ENCODE results near the gene CABLES2. TPM values are rescaled to one million over a fixed set of nuclear protein-coding genes. Genes with fewer than 3 reads are reported as not detected.

CABLES2 gene
- total RNA-seq, 2 experiments from 2014 or later, result 13.2 to 13.7 TPM

GRCh38 chr20:62354031-62354808 lies 52.9 kb downstream of the CABLES2 start:
- POLR2A ChIA-PET, result no interaction called here
- Mint-ChIP-seq H3K4me3 (no peak overlapping the region), H3K27ac (no peak overlapping the region), H3K27me3 (no peaks in the 10 kb centered on the region), H3K4me1 (no peaks in the 10 kb centered on the region), H3K36me3 (ENCODE audit: low read depth) (no peaks in the 10 kb centered on the region), H3K9me3 (peaks cover 2% of the 10 kb centered on the region)
- CTCF ChIA-PET, result no interaction called here
- no peak for DNase-seq

- Mint-ChIP-seq H3K4me1 (no peaks in the 10 kb centered on the region), H3K36me3 (ENCODE audit: low read depth) (no peaks in the 10 kb centered on the region), H3K27ac (no peak overlapping the region), H3K27me3 (no peaks in the 10 kb centered on the region), H3K9me3 (peaks cover 6% of the 10 kb centered on the region), H3K4me3 (no peak overlapping the region)
- DNase-seq, result no peak
- POLR2A ChIA-PET, result no interaction called here
- CTCF ChIA-PET, result no interaction called here
Observed at GRCh38 chr20:62353289-62354030, 53.6 kb downstream of the CABLES2 start.

GRCh38 chr20:62352402-62353288 lies 54.4 kb downstream of the CABLES2 start:
- no peak overlapping the region for H3K4me3 Mint-ChIP-seq
- H3K27me3 Mint-ChIP-seq, result no peaks in the 10 kb centered on the region
- DNase-seq, result no peak
- POLR2A ChIA-PET, result no interaction called here
- H3K9me3 Mint-ChIP-seq, result peaks cover 11% of the 10 kb centered on the region
- no peak overlapping the region for H3K27ac Mint-ChIP-seq
- CTCF ChIA-PET, result no interaction called here
- H3K36me3 Mint-ChIP-seq (ENCODE audit: low read depth), result no peaks in the 10 kb centered on the region
- no peaks in the 10 kb centered on the region for H3K4me1 Mint-ChIP-seq

GRCh38 chr20:62351469-62352401 lies 55.4 kb downstream of the CABLES2 start:
- H3K4me1 Mint-ChIP-seq, result no peaks in the 10 kb centered on the region
- H3K36me3 Mint-ChIP-seq (ENCODE audit: low read depth), result no peaks in the 10 kb centered on the region
- ChIA-PET CTCF (no interaction called here), POLR2A (no interaction called here)
- H3K27me3 Mint-ChIP-seq, result no peaks in the 10 kb centered on the region
- no peak overlapping the region for H3K27ac Mint-ChIP-seq
- no peak overlapping the region for H3K4me3 Mint-ChIP-seq
- H3K9me3 Mint-ChIP-seq, result peaks cover 11% of the 10 kb centered on the region
- no peak for DNase-seq

GRCh38 chr20:62350629-62351422 lies 56.3 kb downstream of the CABLES2 start:
- H3K27me3 Mint-ChIP-seq, result no peaks in the 10 kb centered on the region
- H3K4me3 Mint-ChIP-seq, result no peak overlapping the region
- H3K36me3 Mint-ChIP-seq (ENCODE audit: low read depth), result no peaks in the 10 kb centered on the region
- no peaks in the 10 kb centered on the region for H3K4me1 Mint-ChIP-seq
- peaks cover 11% of the 10 kb centered on the region for H3K9me3 Mint-ChIP-seq
- no peak for DNase-seq
- no peak overlapping the region for H3K27ac Mint-ChIP-seq
- POLR2A ChIA-PET, result no interaction called here
- CTCF ChIA-PET, result no interaction called here

GRCh38 chr20:62350098-62350628 lies 56.9 kb downstream of the CABLES2 start:
- Mint-ChIP-seq H3K9me3 (peaks cover 11% of the 10 kb centered on the region), H3K4me3 (no peak overlapping the region), H3K36me3 (ENCODE audit: low read depth) (no peaks in the 10 kb centered on the region), H3K4me1 (no peaks in the 10 kb centered on the region), H3K27ac (no peak overlapping the region), H3K27me3 (no peaks in the 10 kb centered on the region)
- CTCF ChIA-PET, result interaction anchor here (0.6 kb wide), 1 partner anchor 48 kb away, joined by 4 read pairs; no protein-coding TSS in a partner anchor
- POLR2A ChIA-PET, result no interaction called here
- no peak for DNase-seq

GRCh38 chr20:62349556-62350097 lies 57.5 kb downstream of the CABLES2 start:
- Mint-ChIP-seq H3K27ac (no peak overlapping the region), H3K4me1 (no peaks in the 10 kb centered on the region), H3K27me3 (no peaks in the 10 kb centered on the region), H3K36me3 (ENCODE audit: low read depth) (no peaks in the 10 kb centered on the region), H3K9me3 (peaks cover 11% of the 10 kb centered on the region), H3K4me3 (no peak overlapping the region)
- ChIA-PET POLR2A (no interaction called here), CTCF (interaction anchor here (0.6 kb wide), 1 partner anchor 47 kb away, joined by 4 read pairs; no protein-coding TSS in a partner anchor)
- no peak for DNase-seq

GRCh38 chr20:62348604-62349003 lies 58.5 kb downstream of the CABLES2 start:
- peaks cover 11% of the 10 kb centered on the region for H3K9me3 Mint-ChIP-seq
- ChIA-PET POLR2A (no interaction called here), CTCF (interaction anchor here (0.9 kb wide), 1 partner anchor 34 kb away, joined by 5 read pairs; no protein-coding TSS in a partner anchor)
- no peaks in the 10 kb centered on the region for H3K36me3 Mint-ChIP-seq (ENCODE audit: low read depth)
- H3K27ac Mint-ChIP-seq, result no peak overlapping the region
- DNase-seq, result no peak
- no peaks in the 10 kb centered on the region for H3K4me1 Mint-ChIP-seq
- H3K27me3 Mint-ChIP-seq, result no peaks in the 10 kb centered on the region
- no peak overlapping the region for H3K4me3 Mint-ChIP-seq

GRCh38 chr20:62347445-62347844 lies 59.6 kb downstream of the CABLES2 start:
- Mint-ChIP-seq H3K27me3 (no peaks in the 10 kb centered on the region), H3K4me1 (no peaks in the 10 kb centered on the region), H3K9me3 (peaks cover 11% of the 10 kb centered on the region), H3K4me3 (no peak overlapping the region), H3K36me3 (ENCODE audit: low read depth) (no peaks in the 10 kb centered on the region), H3K27ac (no peak overlapping the region)
- ChIA-PET CTCF (no interaction called here), POLR2A (no interaction called here)
- DNase-seq, result no peak

GRCh38 chr20:62347151-62347404 lies 60.0 kb downstream of the CABLES2 start:
- no peaks in the 10 kb centered on the region for H3K4me1 Mint-ChIP-seq
- no peak overlapping the region for H3K4me3 Mint-ChIP-seq
- ChIA-PET CTCF (no interaction called here), POLR2A (no interaction called here)
- DNase-seq, result no peak
- no peaks in the 10 kb centered on the region for H3K27me3 Mint-ChIP-seq
- no peak overlapping the region for H3K27ac Mint-ChIP-seq
- H3K36me3 Mint-ChIP-seq (ENCODE audit: low read depth), result no peaks in the 10 kb centered on the region
- H3K9me3 Mint-ChIP-seq, result peaks cover 11% of the 10 kb centered on the region

- no peaks in the 10 kb centered on the region for H3K36me3 Mint-ChIP-seq (ENCODE audit: low read depth)
- no peak overlapping the region for H3K27ac Mint-ChIP-seq
- ChIA-PET CTCF (no interaction called here), POLR2A (no interaction called here)
- H3K27me3 Mint-ChIP-seq, result no peaks in the 10 kb centered on the region
- H3K9me3 Mint-ChIP-seq, result peaks cover 11% of the 10 kb centered on the region
- no peak overlapping the region for H3K4me3 Mint-ChIP-seq
- DNase-seq, result no peak
- H3K4me1 Mint-ChIP-seq, result no peaks in the 10 kb centered on the region
Observed at GRCh38 chr20:62346398-62347150, 60.5 kb downstream of the CABLES2 start.

Data from activated CD4-positive, alpha-beta memory T cell treated with anti-CD3 and anti-CD28 coated beads, Interleukin-2, amount 10 ng/mL, durations not matched to agents 7 days and 5 days (primary cell).